Measurements from ENCODE around the gene ELMO1.

The ELMO1 gene

GRCh38 chr7:37425498-37425897 is 23.2 kb downstream of the ELMO1 start:
- Histone ChIP-seq H3K27ac (ENCODE audit: low read length) (no peak overlapping the region), H2AFZ (ENCODE audit: low read depth, low read length) (no peak overlapping the region), H3K4me1 (ENCODE audit: insufficient read depth, low read length) (no peaks in the 10 kb centered on the region), H3K9ac (ENCODE audit: low read depth, low read length) (no peak overlapping the region), H3K4me3 (ENCODE audit: low read depth in 1 of 2, low read length in 2 of 2) (no peak overlapping the region), H4K20me1 (ENCODE audit: insufficient read depth, low read length) (no peaks in the 10 kb centered on the region), H3K79me2 (ENCODE audit: insufficient read depth, low read length) (no peaks in the 10 kb centered on the region), H3K9me3 (ENCODE audit: insufficient read depth, low read length, severe bottlenecking) (no peaks in the 10 kb centered on the region), H3K27me3 (ENCODE audit: insufficient read depth, low read length, poor library complexity) (peaks cover 10% of the 10 kb centered on the region), H3K4me2 (ENCODE audit: insufficient read depth, low read length) (no peak overlapping the region), H3K36me3 (ENCODE audit: insufficient read depth, low read length) (no peaks in the 10 kb centered on the region)
- ATAC-seq (ENCODE audit: insufficient read depth, low read depth) (no peak), DNase-seq (no peak)
- TF ChIP-seq EZH2 (IDR thresholded peaks at IDR 0.05; ENCODE audit: borderline replicate concordance, low read depth, low read length, severe bottlenecking) (no peak), CTCF (IDR thresholded peaks at IDR 0.05; ENCODE audit: borderline replicate concordance, extremely low read depth, low read length, poor library complexity, severe bottlenecking) (no peak)

DNA sequence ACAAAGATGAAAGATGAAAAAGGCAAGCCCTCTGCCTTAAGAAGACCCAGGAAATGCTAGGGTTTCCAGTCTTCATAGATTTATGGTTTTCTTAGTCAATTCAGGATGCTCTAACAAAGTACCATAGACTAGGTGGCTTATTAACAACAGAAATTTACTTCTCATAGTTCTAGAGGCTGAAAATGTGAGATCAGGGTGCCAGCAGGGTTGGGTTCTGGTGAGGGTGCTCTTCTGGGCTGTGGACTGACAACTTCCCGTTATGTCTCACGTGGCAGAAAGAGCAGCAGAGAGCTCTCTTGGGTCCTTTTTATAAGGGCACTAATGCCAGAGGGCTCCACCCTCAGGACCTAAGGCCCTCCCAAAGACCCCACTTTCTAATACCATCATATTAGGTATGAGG is 23.7 kb downstream of the ELMO1 start:
- ATAC-seq (ENCODE audit: insufficient read depth, low read depth): no peak
- no peak overlapping the region for H3K4me2 ChIP-seq (ENCODE audit: insufficient read depth, low read length)
- no peaks in the 10 kb centered on the region for H4K20me1 ChIP-seq (ENCODE audit: insufficient read depth, low read length)
- no peaks in the 10 kb centered on the region for H3K9me3 ChIP-seq (ENCODE audit: insufficient read depth, low read length, severe bottlenecking)
- TF ChIP-seq CTCF (IDR thresholded peaks at IDR 0.05; ENCODE audit: borderline replicate concordance, extremely low read depth, low read length, poor library complexity, severe bottlenecking) (no peak), EZH2 (IDR thresholded peaks at IDR 0.05; ENCODE audit: borderline replicate concordance, low read depth, low read length, severe bottlenecking) (no peak)
- no peaks in the 10 kb centered on the region for H3K4me1 ChIP-seq (ENCODE audit: insufficient read depth, low read length)
- DNase-seq: no peak
- H2AFZ ChIP-seq (ENCODE audit: low read depth, low read length): no peak overlapping the region
- H3K27me3 ChIP-seq (ENCODE audit: insufficient read depth, low read length, poor library complexity): peaks cover 15% of the 10 kb centered on the region
- no peaks in the 10 kb centered on the region for H3K79me2 ChIP-seq (ENCODE audit: insufficient read depth, low read length)
- no peak overlapping the region for H3K27ac ChIP-seq (ENCODE audit: low read length)
- H3K9ac ChIP-seq (ENCODE audit: low read depth, low read length): no peak overlapping the region
- H3K36me3 ChIP-seq (ENCODE audit: insufficient read depth, low read length): no peaks in the 10 kb centered on the region
- H3K4me3 ChIP-seq (ENCODE audit: low read depth in 1 of 2, low read length in 2 of 2): no peak overlapping the region

DNA sequence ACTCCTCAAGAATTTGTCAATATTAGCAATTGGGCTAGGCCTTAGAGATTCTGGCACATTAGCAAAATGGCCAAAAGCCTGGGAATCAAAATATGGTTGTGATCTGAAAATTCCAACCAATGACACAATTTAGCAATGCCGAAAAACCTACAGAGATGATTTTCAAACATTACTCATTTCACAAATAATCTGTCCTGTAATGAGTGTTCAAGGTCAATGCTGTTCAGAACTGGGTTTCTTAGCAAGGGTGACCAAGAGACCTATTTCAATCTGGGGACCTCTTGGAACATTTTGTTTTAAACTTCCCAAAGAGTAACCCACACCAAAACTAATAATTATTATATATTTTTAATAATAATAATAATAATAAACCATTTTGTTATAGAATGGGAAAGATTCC is 24.1 kb downstream of the ELMO1 start:
- Histone ChIP-seq H3K4me3 (ENCODE audit: low read depth in 1 of 2, low read length in 2 of 2) (no peak overlapping the region), H3K27ac (ENCODE audit: low read length) (no peak overlapping the region), H3K36me3 (ENCODE audit: insufficient read depth, low read length) (no peaks in the 10 kb centered on the region), H3K27me3 (ENCODE audit: insufficient read depth, low read length, poor library complexity) (peaks cover 17% of the 10 kb centered on the region), H2AFZ (ENCODE audit: low read depth, low read length) (no peak overlapping the region), H3K4me1 (ENCODE audit: insufficient read depth, low read length) (no peaks in the 10 kb centered on the region), H4K20me1 (ENCODE audit: insufficient read depth, low read length) (no peaks in the 10 kb centered on the region), H3K79me2 (ENCODE audit: insufficient read depth, low read length) (no peaks in the 10 kb centered on the region), H3K9me3 (ENCODE audit: insufficient read depth, low read length, severe bottlenecking) (no peaks in the 10 kb centered on the region), H3K9ac (ENCODE audit: low read depth, low read length) (no peak overlapping the region), H3K4me2 (ENCODE audit: insufficient read depth, low read length) (no peak overlapping the region)
- DNase-seq (no peak), ATAC-seq (ENCODE audit: insufficient read depth, low read depth) (no peak)
- no peak for TF ChIP-seq CTCF (IDR thresholded peaks at IDR 0.05; ENCODE audit: borderline replicate concordance, extremely low read depth, low read length, poor library complexity, severe bottlenecking)
- TF ChIP-seq EZH2 (IDR thresholded peaks at IDR 0.05; ENCODE audit: borderline replicate concordance, low read depth, low read length, severe bottlenecking): no peak

Measured in DND-41 (cell line).